WTC11 (cell line): ENCODE results near the gene RNF10. TPM values are rescaled to one million over a fixed set of nuclear protein-coding genes. Genes with fewer than 3 reads are reported as not detected.

Experiments used
- ATAC-seq: fragments of 200-7000 bp; cut with Tn5 transposase; 2 replicates; pipeline ENCODE4 v1.10.0; 2021; ENCODE audit warnings: mild to moderate bottlenecking, moderate library complexity
- CTCF ChIA-PET: fragments of 300-600 bp; sonication (Branson Sonifier 250); formaldehyde crosslinking; loops from one replicate; lab custom pipeline; 2021; ENCODE audit warnings: antibody characterized with exemption; lab: Charles Lee
- POLR2A ChIA-PET: fragments of 350-600 bp; sonication (Branson Sonifier 250); formaldehyde crosslinking; loops from one replicate; lab custom pipeline; 2021; ENCODE audit warnings: antibody characterized with exemption; lab: Charles Lee
- DNase-seq: peaks from one replicate; pipeline ENCODE4 v3.0.0; 2021; ENCODE audit warnings: low spot score
- H3K27ac Mint-ChIP-seq: 2 replicates; pipeline ENCODE4 v1.8.0; 2021; ENCODE audit warnings: mixed read lengths
- H3K27me3 Mint-ChIP-seq: 2 replicates; pipeline ENCODE4 v1.8.0; 2021; ENCODE audit warnings: low read depth, mild to moderate bottlenecking, moderate library complexity, mixed read lengths
- H3K36me3 Mint-ChIP-seq: 2 replicates; pipeline ENCODE4 v1.8.0; 2021; ENCODE audit warnings: mixed read lengths
- H3K4me1 Mint-ChIP-seq: 2 replicates; pipeline ENCODE4 v1.8.0; 2022; ENCODE audit warnings: mixed read lengths
- H3K4me3 Mint-ChIP-seq: 2 replicates; pipeline ENCODE4 v1.8.0; 2021; ENCODE audit warnings: mild to moderate bottlenecking, moderate library complexity, mixed read lengths
- H3K9me3 Mint-ChIP-seq: 2 replicates; pipeline ENCODE4 v1.8.0; 2021; ENCODE audit warnings: mixed read lengths
- CDX4 ChIP-seq: fragments of 250-450 bp; sonication (Bioruptor Pico); IDR thresholded peaks from 2 replicates; pipeline ENCODE4 v1.9.0; 2021; ENCODE audit warnings: moderate library complexity, mild to moderate bottlenecking, inconsistent platforms, borderline replicate concordance
- ELF4 ChIP-seq: sonication (generic); formaldehyde crosslinking; IDR thresholded peaks from 2 replicates; pipeline ENCODE4 v1.8.1; 2022; ENCODE audit warnings: low read depth, mild to moderate bottlenecking, moderate library complexity, missing genetic modification reagents
- FOXP1 ChIP-seq: sonication (generic); formaldehyde crosslinking; IDR thresholded peaks from 2 replicates; pipeline ENCODE4 v1.8.0; 2022; ENCODE audit warnings: missing genetic modification reagents, mild to moderate bottlenecking, moderate library complexity, borderline replicate concordance
- GTF2I ChIP-seq: fragments of 250-450 bp; sonication (Bioruptor Pico); conservative IDR thresholded peaks from 2 replicates; pipeline ENCODE4 v1.4.0; 2021; ENCODE audit warnings: mild to moderate bottlenecking
- HMGA2 ChIP-seq: fragments of 250-450 bp; sonication (Bioruptor Pico); IDR thresholded peaks from 2 replicates; pipeline ENCODE4 v1.4.0; 2021; ENCODE audit warnings: mild to moderate bottlenecking, moderate library complexity
- IRF2 ChIP-seq: sonication (generic); formaldehyde crosslinking; IDR thresholded peaks from 2 replicates; pipeline ENCODE4 v1.8.0; 2022; ENCODE audit warnings: low read depth, missing genetic modification reagents, borderline replicate concordance
- JAZF1 ChIP-seq: fragments of 250-450 bp; sonication (Bioruptor Pico); IDR thresholded peaks from 2 replicates; pipeline ENCODE4 v1.9.0; 2021; ENCODE audit warnings: moderate library complexity, mild to moderate bottlenecking, inconsistent platforms
- KAT7 ChIP-seq: sonication (generic); formaldehyde crosslinking; IDR thresholded peaks from 2 replicates; pipeline ENCODE4 v1.8.1; 2023; ENCODE audit warnings: missing genetic modification reagents, mild to moderate bottlenecking, borderline replicate concordance
- MXD4 ChIP-seq: fragments of 250-450 bp; sonication (Bioruptor Pico); IDR thresholded peaks from 2 replicates; pipeline ENCODE4 v1.8.0; 2021; ENCODE audit warnings: mild to moderate bottlenecking, moderate library complexity, borderline replicate concordance
- NFE2L1 ChIP-seq: sonication (generic); formaldehyde crosslinking; IDR thresholded peaks from 2 replicates; pipeline ENCODE4 v1.8.1; 2023; ENCODE audit warnings: missing genetic modification reagents
- NFYB ChIP-seq: sonication (generic); formaldehyde crosslinking; conservative IDR thresholded peaks from 2 replicates; pipeline ENCODE4 v1.8.0; 2022; ENCODE audit warnings: low read depth, missing genetic modification reagents
- NR1H2 ChIP-seq: sonication (generic); formaldehyde crosslinking; IDR thresholded peaks from 2 replicates; pipeline ENCODE4 v1.9.0; 2021; ENCODE audit warnings: mild to moderate bottlenecking, moderate library complexity, missing genetic modification reagents
- PRDM15 ChIP-seq: sonication (generic); formaldehyde crosslinking; IDR thresholded peaks from 2 replicates; pipeline ENCODE4 v1.8.0; 2022; ENCODE audit warnings: missing genetic modification reagents
- SMAD4 ChIP-seq: sonication (generic); formaldehyde crosslinking; IDR thresholded peaks from 2 replicates; pipeline ENCODE4 v1.8.0; 2022; ENCODE audit warnings: mild to moderate bottlenecking, missing genetic modification reagents
- TCF7 ChIP-seq: sonication (generic); formaldehyde crosslinking; IDR thresholded peaks from 2 replicates; pipeline ENCODE4 v1.8.0; 2022; ENCODE audit warnings: mild to moderate bottlenecking, low read depth, missing genetic modification reagents, moderate library complexity
- ZNF281 ChIP-seq: sonication (generic); formaldehyde crosslinking; IDR thresholded peaks from 2 replicates; pipeline ENCODE4 v1.8.0; 2023; ENCODE audit warnings: mild to moderate bottlenecking, missing genetic modification reagents
- ZNF396 ChIP-seq: fragments of 250-450 bp; sonication (Bioruptor Pico); IDR thresholded peaks from 2 replicates; pipeline ENCODE4 v1.8.0; 2021; ENCODE audit warnings: mild to moderate bottlenecking, moderate library complexity, borderline replicate concordance
- total RNA-seq: library from RNA; stranded (reverse); gene quantifications from 3 replicates; pipeline ENCODE4 v1.2.3, GENCODE V29; 2021

RNF10 gene
- total RNA-seq, 1 experiment from 2014 or later, result 160 TPM

GRCh38 chr12:120586860-120587259, 52.7 kb downstream of the RNF10 start (continued):
- TF ChIP-seq TCF7 (CRISPR knock-in tag), result no peak

GRCh38 chr12:120588371-120588770, 54.2 kb downstream of the RNF10 start:
- TF ChIP-seq ZNF281 (CRISPR knock-in tag) (no peak), FOXP1 (CRISPR knock-in tag) (no peak), JAZF1 (no peak), PRDM15 (no peak), CDX4 (CRISPR knock-in tag) (no peak), KAT7 (CRISPR knock-in tag) (no peak), SMAD4 (CRISPR knock-in tag) (no peak), NFE2L1 (CRISPR knock-in tag) (no peak), ELF4 (CRISPR knock-in tag) (no peak), NR1H2 (CRISPR knock-in tag) (no peak), ZNF396 (CRISPR knock-in tag) (no peak), IRF2 (CRISPR knock-in tag) (no peak), HMGA2 (no peak), MXD4 (no peak), NFYB (CRISPR knock-in tag) (no peak), GTF2I (no peak)

More at GRCh38 chr12:120588371-120588770, 54.2 kb downstream of the RNF10 start:
- Mint-ChIP-seq H3K27me3 (peaks cover 13% of the 10 kb centered on the region), H3K27ac (no peak overlapping the region), H3K9me3 (no peaks in the 10 kb centered on the region), H3K4me3 (no peak overlapping the region), H3K4me1 (peaks cover 12% of the 10 kb centered on the region), H3K36me3 (no peaks in the 10 kb centered on the region)
- DNase-seq (no peak), ATAC-seq (no peak)
- POLR2A ChIA-PET, result interaction anchor here (0.7 kb wide), 1 partner anchor 880 kb away, joined by 4 read pairs; no protein-coding TSS in a partner anchor
- CTCF ChIA-PET, result interaction anchor here (1.5 to 2.4 kb wide), 2 partner anchors 61 to 384 kb away, joined by 4 to 15 read pairs; no protein-coding TSS in a partner anchor
